GM18868 (cell line): ENCODE results near the gene COL10A1.
"Not testable (repeated sequence)": the region's sequence is repeated elsewhere in the genome, so short reads cannot be mapped to it uniquely, and the experiment has no call there.

Experiments
- ATAC-seq: cut with Tn5 transposase; IDR thresholded peaks from one replicate; pipeline ENCODE4 v1.9.1; 2021; ENCODE audit warnings: mild to moderate bottlenecking, moderate library complexity; ENCODE audit not compliant: unreplicated experiment

Gene COL10A1

GRCh38 chr6:116127771-116128493 lies 2.0 kb upstream of the COL10A1 start:
- ATAC-seq, result no peak

- no peak for ATAC-seq
Measured at GRCh38 chr6:116120430-116120829, 5.5 kb downstream of the COL10A1 start.

GRCh38 chr6:116118608-116119007 lies 7.3 kb downstream of the COL10A1 start:
- ATAC-seq, result no peak

GRCh38 chr6:116115781-116116180 lies 10.2 kb downstream of the COL10A1 start:
- ATAC-seq, result no peak

- ATAC-seq, result no peak
Measured at GRCh38 chr6:116113386-116113785, 12.5 kb downstream of the COL10A1 start.

- ATAC-seq, result peak; percentile 89
Measured at GRCh38 chr6:116111552-116112528, 14.1 kb downstream of the COL10A1 start.

GRCh38 chr6:116108836-116109235 lies 17.1 kb downstream of the COL10A1 start:
- ATAC-seq, result no peak

- no peak for ATAC-seq
Measured at GRCh38 chr6:116106146-116106545, 19.8 kb downstream of the COL10A1 start.

- no peak for ATAC-seq
Measured at GRCh38 chr6:116105247-116105646, 20.7 kb downstream of the COL10A1 start.

- ATAC-seq, result no peak
Measured at GRCh38 chr6:116104636-116105035, 21.3 kb downstream of the COL10A1 start.

- no peak for ATAC-seq
Measured at GRCh38 chr6:116102873-116103272, 23.1 kb downstream of the COL10A1 start.

GRCh38 chr6:116101790-116102189 lies 24.1 kb downstream of the COL10A1 start:
- ATAC-seq, result no peak

GRCh38 chr6:116101302-116101718 lies 24.6 kb downstream of the COL10A1 start:
- ATAC-seq, result no peak

GRCh38 chr6:116100419-116101301 lies 25.3 kb downstream of the COL10A1 start, which contains the start of gene NT5DC1:
Gene NT5DC1, plus strand, starts transcription at chr6:116100853. Its CDS starts 78 bp downstream, at chr6:116100931.
- ATAC-seq, result peak; percentile 83

- ATAC-seq, result no peak
Measured at GRCh38 chr6:116099036-116099435, 26.9 kb downstream of the COL10A1 start.

GRCh38 chr6:116096979-116097816 lies 28.7 kb downstream of the COL10A1 start:
- ATAC-seq, result no peak

- not testable (repeated sequence) for ATAC-seq
Measured at GRCh38 chr6:116096048-116096759, 29.7 kb downstream of the COL10A1 start.

GRCh38 chr6:116094041-116094440 lies 31.9 kb downstream of the COL10A1 start:
- no peak for ATAC-seq

GRCh38 chr6:116090251-116090650 lies 35.7 kb downstream of the COL10A1 start:
- peak; percentile 59 for ATAC-seq
